HepG2 (cell line): Measurements from ENCODE around the gene ASPRV1. TPM values are rescaled to one million over a fixed set of nuclear protein-coding genes. Genes with fewer than 3 reads are reported as not detected.

Experiments used
- ATAC-seq: fragments of 200-7000 bp; cut with Tn5 transposase; 3 replicates; pipeline ENCODE4 v1.9.1; 2020; ENCODE audit warnings: mild to moderate bottlenecking, moderate library complexity
- BruUV-seq: library from RNA; stranded (reverse); fragments of 400-500 nt; replicated peaks from 2 replicates; lab custom pipeline; 2021; lab: Mats Ljungman, UMichigan
- CTCF ChIA-PET: fragments of 300-600 bp; formaldehyde crosslinking; extraction: SDS; loops from one replicate; lab custom pipeline; 2021; ENCODE audit warnings: low total read pairs, inconsistent platforms, low intra/inter-chr PET ratio; lab: Yijun Ruan, JAX
- POLR2A ChIA-PET: fragments of 350-600 bp; sonication (Branson Sonifier 250); formaldehyde crosslinking; loops from one replicate; lab custom pipeline; 2020; ENCODE audit warnings: antibody characterized with exemption, inconsistent platforms; lab: Yijun Ruan, JAX
- DNase-seq: peaks from one replicate; pipeline ENCODE4 v3.0.0-alpha.2; 2015; ENCODE audit warnings: low spot score
- FAIRE-seq: peaks from 3 replicates; lab custom pipeline; 2011; peaks lifted over from hg19 to GRCh38; lab: Jason Lieb, UNC
- H2AFZ ChIP-seq: one replicate; pipeline ENCODE4 v1.6.1; 2011; ENCODE audit warnings: low read length, inconsistent platforms
- H3K27ac ChIP-seq: fragments of 300-600 bp; 3 replicates; pipeline ENCODE4 v1.8.0; 2011; ENCODE audit warnings: mixed run types, mild to moderate bottlenecking, mixed read lengths, low read length, inconsistent platforms; ENCODE audit not compliant: insufficient read depth; ENCODE audit errors: extremely low read length
- H3K27me3 ChIP-seq, 2 experiments: fragments of 200-600 bp in 1 of 2; 2 replicates in 1 of 2; 3 replicates in 1 of 2; pipeline versions ENCODE4 v1.6.0 to v1.8.0; 2011; ENCODE audit warnings: low read length in 2 of 2, mild to moderate bottlenecking in 2 of 2, moderate library complexity in 2 of 2, inconsistent platforms in 1 of 2; ENCODE audit not compliant: insufficient read depth in 2 of 2, control insufficient read depth in 1 of 2
- H3K36me3 ChIP-seq, 2 experiments: fragments of 200-600 bp in 1 of 2; replicated peaks in 1 of 2; 2 replicates in 1 of 2; 3 replicates in 1 of 2; pipeline versions ENCODE4 v1.5.1 to v1.8.0; 2011; ENCODE audit warnings: low read length in 2 of 2, inconsistent platforms in 1 of 2; ENCODE audit not compliant: insufficient read depth in 2 of 2, control insufficient read depth in 1 of 2
- H3K4me1 ChIP-seq: 2 replicates; pipeline ENCODE4 v1.5.1; 2012; ENCODE audit warnings: low read length, inconsistent platforms; ENCODE audit not compliant: insufficient read depth
- H3K4me2 ChIP-seq: 2 replicates; pipeline ENCODE4 v1.6.0; 2011; ENCODE audit warnings: low read depth, low read length, inconsistent platforms
- H3K4me3 ChIP-seq, 3 experiments: fragments of 200-600 bp in 1 of 3; sonication (generic), shearing (Covaris generic) in 1 of 3; replicated peaks in 1 of 3; 2 replicates each; pipeline ENCODE4 v1.5.1; 2011 to 2016; ENCODE audit warnings: low read length in 3 of 3, inconsistent platforms in 2 of 3, low read depth in 2 of 3, mild to moderate bottlenecking in 2 of 3, control low read depth in 1 of 3, mixed read lengths in 1 of 3; ENCODE audit not compliant: insufficient read depth in 1 of 3
- H3K79me2 ChIP-seq: one replicate; pipeline ENCODE4 v1.6.1; 2011; ENCODE audit warnings: low read length, inconsistent platforms; ENCODE audit not compliant: insufficient read depth
- H3K9ac ChIP-seq: 2 replicates; pipeline ENCODE4 v1.6.0; 2011; ENCODE audit warnings: mild to moderate bottlenecking, low read depth, low read length, inconsistent platforms; ENCODE audit not compliant: insufficient read depth
- H3K9me3 ChIP-seq: 2 replicates; pipeline ENCODE4 v1.5.1; 2012; ENCODE audit warnings: mild to moderate bottlenecking, low read length
- H4K20me1 ChIP-seq: 2 replicates; pipeline ENCODE4 v1.6.0; 2011; ENCODE audit warnings: inconsistent platforms, mild to moderate bottlenecking, low read length, moderate library complexity; ENCODE audit not compliant: insufficient read depth
- AHR ChIP-seq: IDR thresholded peaks from 2 replicates; pipeline ENCODE4 v1.6.1; 2018; ENCODE audit warnings: missing genetic modification reagents, missing compliant biosample characterization
- FOSL2 ChIP-seq: sonication (generic); formaldehyde crosslinking; IDR thresholded peaks from 2 replicates; pipeline ENCODE4 v1.4.0; 2020; ENCODE audit warnings: missing genetic modification reagents
- HDAC2 ChIP-seq: sonication (generic); formaldehyde crosslinking; IDR thresholded peaks from 2 replicates; pipeline ENCODE4 v1.4.0; 2020; ENCODE audit warnings: missing genetic modification reagents
- KDM6A ChIP-seq: IDR thresholded peaks from 2 replicates; pipeline ENCODE4 v1.6.1; 2016; ENCODE audit warnings: low read depth
- PLRG1 ChIP-seq: fragments of 450-650 bp; conservative IDR thresholded peaks from 2 replicates; pipeline ENCODE4 v1.6.1; 2016
- RXRA ChIP-seq: sonication (generic); formaldehyde crosslinking; IDR thresholded peaks from 2 replicates; pipeline ENCODE4 v1.5.1; 2020; ENCODE audit warnings: missing genetic modification reagents
- STAT6 ChIP-seq: sonication (generic); formaldehyde crosslinking; IDR thresholded peaks from 2 replicates; pipeline ENCODE4 v1.4.0; 2020; ENCODE audit warnings: missing genetic modification reagents, mild to moderate bottlenecking, borderline replicate concordance
- ZFP82 ChIP-seq: sonication (generic); formaldehyde crosslinking; IDR thresholded peaks from 2 replicates; pipeline ENCODE4 v1.5.1; 2020; ENCODE audit warnings: mild to moderate bottlenecking, missing genetic modification reagents, borderline replicate concordance
- ZNF235 ChIP-seq: sonication (generic); formaldehyde crosslinking; IDR thresholded peaks from 2 replicates; pipeline ENCODE4 v1.8.1; 2023; ENCODE audit warnings: mild to moderate bottlenecking, missing genetic modification reagents, borderline replicate concordance
- ZNF253 ChIP-seq: sonication (generic); formaldehyde crosslinking; IDR thresholded peaks from 2 replicates; pipeline ENCODE4 v1.8.0; 2022; ENCODE audit warnings: mild to moderate bottlenecking, missing genetic modification reagents, borderline replicate concordance
- ZNF367 ChIP-seq: sonication (generic); formaldehyde crosslinking; IDR thresholded peaks from 2 replicates; pipeline ENCODE4 v1.4.0; 2020; ENCODE audit warnings: missing genetic modification reagents, borderline replicate concordance
- ZNF672 ChIP-seq: sonication (generic); formaldehyde crosslinking; IDR thresholded peaks from 2 replicates; pipeline ENCODE4 v1.8.1; 2022; ENCODE audit warnings: missing genetic modification reagents
- WGBS: methylation state at CpG from one replicate; pipeline ENCODE4 v1.1.6; 2017; ENCODE audit warnings: low lambda C conversion rate; 5-methylcytosine and 5-hydroxymethylcytosine counted together
- in situ Hi-C: cut with HindIII; loops from 2 replicates; pipeline ENCODE4 v1.10.0; 2017; ENCODE audit warnings: low pct_unique_long_range_greater_than_20kb; ENCODE audit not compliant: extremely low pct_ligation_motif_present
- intact Hi-C: fragments of 100-400 bp; cut with micrococcal nuclease; formaldehyde crosslinking; loops from one replicate; pipeline ENCODE4 v1.10.0; 2022; ENCODE audit not compliant: unreplicated experiment
- polyA plus RNA-seq, 8 experiments: library from polyadenylated mRNA; depleted of rRNA in 3 of 8; stranded (reverse) in 7 of 8; unstranded in 1 of 8; fragments of >200 nt; fragmentation: Illumina TruSeq in 4 of 8; extraction: Trizol in 4 of 8; gene quantifications; 2 replicates each; pipeline versions ENCODE4 v1.2.1 to v1.2.3, GENCODE V29; 2011 to 2016; ENCODE audit warnings: low read depth in 4 of 8, missing spikeins in 1 of 8, mixed read lengths in 1 of 8; ENCODE audit not compliant: insufficient read depth in 1 of 8
- total RNA-seq, 5 experiments: library from RNA; depleted of rRNA; stranded (reverse); fragments of >200 nt; fragmentation: Illumina TruSeq; extraction: Trizol; gene quantifications; 2 replicates each; pipeline ENCODE4 v1.2.3, GENCODE V29; 2016; ENCODE audit warnings: low read depth in 1 of 5

The ASPRV1 gene
- total and polyA plus RNA-seq, 2 of the 13 experiments (the other 11 are each of a cell fraction or from before 2014, with no cell fraction given) = 0.40 to 0.48 TPM

- no peak for TF ChIP-seq ZNF235 (CRISPR knock-in tag)
- TF ChIP-seq ZFP82 = no peak
- TF ChIP-seq ZNF253 = no peak
- TF ChIP-seq RXRA = no peak
- TF ChIP-seq HDAC2 (CRISPR knock-in tag) = no peak
- no peak for TF ChIP-seq KDM6A (CRISPR knock-in tag)
- TF ChIP-seq ZNF672 (CRISPR knock-in tag) = no peak
Observed at GRCh38 chr2:69918401-69918800, 43.0 kb downstream of the ASPRV1 start (continued).

- FAIRE-seq (no peak), DNase-seq (no peak), ATAC-seq (no peak)
- H3K27me3 ChIP-seq = no peaks in the 10 kb centered on the region
- CTCF ChIA-PET = interaction anchor here (0.7 kb wide), 1 partner anchor 14 kb away, joined by 3 read pairs; no protein-coding TSS in a partner anchor
- 86% methylated on average over 3 of the region's 3 CpGs for WGBS
- H4K20me1 ChIP-seq = no peaks in the 10 kb centered on the region
- H3K9ac ChIP-seq = no peak overlapping the region; the same call in 1 of the 2 replicates
- H3K9me3 ChIP-seq = no peaks in the 10 kb centered on the region
- intact Hi-C loops (loop anchor here (5.0 kb wide), 2 partner anchors 49 to 274 kb away; partner anchors contain the start of gene C2orf42), in situ Hi-C loops (loop anchor here (5.0 kb wide), 1 partner anchor 149 kb away; no protein-coding TSS in a partner anchor)
- no peak for TF ChIP-seq PLRG1
- TF ChIP-seq AHR (CRISPR knock-in tag) = no peak
- TF ChIP-seq FOSL2 = peak; percentile 33; the same call in 1 of the 2 replicates
- TF ChIP-seq ZNF367 (CRISPR knock-in tag) = no peak
- no peak for TF ChIP-seq STAT6
- no peak overlapping the region for H3K27ac ChIP-seq
- no peak overlapping the region for H2AFZ ChIP-seq
- H3K79me2 ChIP-seq = peaks cover 18% of the 10 kb centered on the region
- H3K36me3 ChIP-seq = peaks cover 4 to 45% of the 10 kb centered on the region in 2 experiments
- no peak overlapping the region for H3K4me2 ChIP-seq
- peaks cover 37% of the 10 kb centered on the region for H3K4me1 ChIP-seq
- no peak overlapping the region for H3K4me3 ChIP-seq
- BruUV-seq = no TSS peak
- POLR2A ChIA-PET = interaction anchor here (1.6 to 6.5 kb wide), 3 partner anchors 29 to 225 kb away, joined by 4 to 282 read pairs (median 77); partner anchors contain the start of gene PCBP1
Observed at GRCh38 chr2:69917852-69918251, 43.6 kb downstream of the ASPRV1 start.
